WTC11 (cell line): ENCODE data around the gene MYBPH.

Experiments
- ATF2 ChIP-seq: sonication (generic); formaldehyde crosslinking; IDR thresholded peaks from 2 replicates; pipeline ENCODE4 v1.8.1; 2022; ENCODE audit warnings: low read depth, missing genetic modification reagents, borderline replicate concordance
- CBFB ChIP-seq: sonication (generic); formaldehyde crosslinking; IDR thresholded peaks from 2 replicates; pipeline ENCODE4 v1.8.1; 2022; ENCODE audit warnings: mild to moderate bottlenecking, low read depth, missing genetic modification reagents
- CDX4 ChIP-seq: fragments of 250-450 bp; sonication (Bioruptor Pico); IDR thresholded peaks from 2 replicates; pipeline ENCODE4 v1.9.0; 2021; ENCODE audit warnings: moderate library complexity, mild to moderate bottlenecking, inconsistent platforms, borderline replicate concordance
- CTCF ChIP-seq: fragments of 200-600 bp; IDR thresholded peaks from 2 replicates; pipeline ENCODE4 v1.8.0; 2022; ENCODE audit warnings: antibody characterized with exemption
- ERG ChIP-seq: fragments of 250-450 bp; sonication (Bioruptor Pico); IDR thresholded peaks from 2 replicates; pipeline ENCODE4 v1.8.0; 2021; ENCODE audit warnings: mild to moderate bottlenecking
- ETV6 ChIP-seq: sonication (generic); formaldehyde crosslinking; IDR thresholded peaks from 2 replicates; pipeline ENCODE4 v1.8.1; 2022; ENCODE audit warnings: mild to moderate bottlenecking, missing genetic modification reagents
- GABPB1 ChIP-seq: sonication (generic); formaldehyde crosslinking; IDR thresholded peaks from 2 replicates; pipeline ENCODE4 v1.8.1; 2023; ENCODE audit warnings: mild to moderate bottlenecking, missing genetic modification reagents
- JUN ChIP-seq: sonication (generic); formaldehyde crosslinking; IDR thresholded peaks from 2 replicates; pipeline ENCODE4 v1.8.0; 2023; ENCODE audit warnings: mild to moderate bottlenecking, missing genetic modification reagents
- NR1H2 ChIP-seq: sonication (generic); formaldehyde crosslinking; IDR thresholded peaks from 2 replicates; pipeline ENCODE4 v1.9.0; 2021; ENCODE audit warnings: mild to moderate bottlenecking, moderate library complexity, missing genetic modification reagents
- STAT6 ChIP-seq: sonication (generic); formaldehyde crosslinking; conservative IDR thresholded peaks from 2 replicates; pipeline ENCODE4 v1.8.1; 2023; ENCODE audit warnings: mild to moderate bottlenecking, low read depth, missing genetic modification reagents, moderate library complexity
- TCF7 ChIP-seq: sonication (generic); formaldehyde crosslinking; IDR thresholded peaks from 2 replicates; pipeline ENCODE4 v1.8.0; 2022; ENCODE audit warnings: mild to moderate bottlenecking, low read depth, missing genetic modification reagents, moderate library complexity
- TEAD4 ChIP-seq: sonication (generic); formaldehyde crosslinking; IDR thresholded peaks from 2 replicates; pipeline ENCODE4 v1.8.0; 2022; ENCODE audit warnings: mild to moderate bottlenecking, missing genetic modification reagents
- USF1 ChIP-seq: sonication (generic); formaldehyde crosslinking; IDR thresholded peaks from 2 replicates; pipeline ENCODE4 v1.8.0; 2022; ENCODE audit warnings: mild to moderate bottlenecking, missing genetic modification reagents

GRCh38 chr1:203135636-203136305, 39.9 kb downstream of the MYBPH start:
- no peak for TF ChIP-seq STAT6
- TF ChIP-seq ERG (CRISPR knock-in tag) = no peak
- no peak for TF ChIP-seq NR1H2 (CRISPR knock-in tag)
- TF ChIP-seq CTCF = no peak
- TF ChIP-seq JUN = no peak
- no peak for TF ChIP-seq ATF2 (CRISPR knock-in tag)
- TF ChIP-seq USF1 (CRISPR knock-in tag) = no peak
- no peak for TF ChIP-seq CDX4
- no peak for TF ChIP-seq TCF7 (CRISPR knock-in tag)
- TF ChIP-seq TEAD4 = no peak
- no peak for TF ChIP-seq GABPB1 (CRISPR knock-in tag)
- no peak for TF ChIP-seq CBFB (CRISPR knock-in tag)
- TF ChIP-seq ETV6 (CRISPR knock-in tag) = no peak
